GM12875 (cell line): ENCODE results near the gene CCSER2.

ENCODE experiments used
- H3K4me3 ChIP-seq: one replicate; pipeline ENCODE4 v1.5.1; 2011; ENCODE audit warnings: low read depth, low read length, control low read depth
- TF ChIP-seq, protein P1 (sequence below): IDR thresholded peaks from 2 replicates; pipeline ENCODE4 v1.5.1; 2011; ENCODE audit warnings: low read depth, mild to moderate bottlenecking, control low read depth, inconsistent platforms, low read length, moderate library complexity, borderline replicate concordance; ENCODE audit not compliant: insufficient read depth

Gene CCSER2

DNA sequence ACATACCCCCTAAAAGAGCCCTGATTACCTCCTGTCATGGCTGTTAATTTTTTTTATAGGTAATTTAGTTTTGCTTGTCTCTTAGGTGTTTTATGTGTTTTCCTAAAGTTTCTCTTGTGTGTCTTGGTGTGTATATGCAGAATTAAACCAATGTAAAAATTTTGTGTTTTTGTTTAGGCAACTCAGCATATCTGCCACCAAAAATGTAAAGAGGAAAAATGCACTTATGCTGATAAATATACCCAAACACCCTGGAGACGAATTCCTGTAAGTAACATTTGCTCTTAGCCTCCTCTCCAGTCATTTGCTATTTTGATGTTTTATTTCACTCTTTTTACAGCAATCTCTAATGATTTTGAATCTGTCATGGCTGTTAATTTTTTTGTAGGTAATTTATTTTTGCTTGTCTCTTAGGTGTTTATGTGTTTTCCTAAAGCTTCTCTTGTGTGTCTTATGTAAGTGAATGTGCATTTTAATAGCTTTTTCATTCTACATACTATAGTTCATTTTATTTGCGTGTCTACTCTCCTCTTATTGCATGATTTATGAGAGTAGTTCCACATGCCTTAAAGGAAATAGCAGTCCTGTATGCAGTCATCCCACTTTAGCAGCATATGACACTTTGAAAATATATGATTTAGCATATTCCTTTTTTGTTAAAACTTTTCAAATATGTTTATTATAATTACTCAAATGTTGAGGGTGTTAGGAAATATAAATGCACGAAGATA is 149.2 kb downstream of the CCSER2 start:
- H3K4me3 ChIP-seq: no peak overlapping the region
- TF ChIP-seq, protein P1, sequence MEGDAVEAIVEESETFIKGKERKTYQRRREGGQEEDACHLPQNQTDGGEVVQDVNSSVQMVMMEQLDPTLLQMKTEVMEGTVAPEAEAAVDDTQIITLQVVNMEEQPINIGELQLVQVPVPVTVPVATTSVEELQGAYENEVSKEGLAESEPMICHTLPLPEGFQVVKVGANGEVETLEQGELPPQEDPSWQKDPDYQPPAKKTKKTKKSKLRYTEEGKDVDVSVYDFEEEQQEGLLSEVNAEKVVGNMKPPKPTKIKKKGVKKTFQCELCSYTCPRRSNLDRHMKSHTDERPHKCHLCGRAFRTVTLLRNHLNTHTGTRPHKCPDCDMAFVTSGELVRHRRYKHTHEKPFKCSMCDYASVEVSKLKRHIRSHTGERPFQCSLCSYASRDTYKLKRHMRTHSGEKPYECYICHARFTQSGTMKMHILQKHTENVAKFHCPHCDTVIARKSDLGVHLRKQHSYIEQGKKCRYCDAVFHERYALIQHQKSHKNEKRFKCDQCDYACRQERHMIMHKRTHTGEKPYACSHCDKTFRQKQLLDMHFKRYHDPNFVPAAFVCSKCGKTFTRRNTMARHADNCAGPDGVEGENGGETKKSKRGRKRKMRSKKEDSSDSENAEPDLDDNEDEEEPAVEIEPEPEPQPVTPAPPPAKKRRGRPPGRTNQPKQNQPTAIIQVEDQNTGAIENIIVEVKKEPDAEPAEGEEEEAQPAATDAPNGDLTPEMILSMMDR: no peak

DNA sequence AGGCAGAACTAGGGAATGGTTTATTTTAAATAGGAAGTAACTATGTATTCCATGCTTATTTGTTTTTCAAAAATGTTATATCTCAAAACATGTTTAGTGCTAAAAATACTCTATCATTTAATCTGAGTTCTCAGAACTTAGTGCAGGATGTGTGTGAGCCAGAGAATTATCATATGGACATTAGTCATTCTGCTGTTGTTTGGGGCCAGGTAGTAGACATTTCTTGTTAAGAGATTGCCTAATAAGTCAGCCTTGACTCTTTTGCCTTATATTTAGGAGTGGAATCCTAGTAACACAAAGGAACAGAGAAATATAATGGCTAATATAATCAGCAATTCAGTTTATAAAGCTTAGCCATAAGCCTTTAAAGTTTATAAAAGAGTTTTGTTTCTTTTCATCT is 149.8 kb downstream of the CCSER2 start:
- no peak overlapping the region for H3K4me3 ChIP-seq
- TF ChIP-seq, protein P1: no peak

DNA sequence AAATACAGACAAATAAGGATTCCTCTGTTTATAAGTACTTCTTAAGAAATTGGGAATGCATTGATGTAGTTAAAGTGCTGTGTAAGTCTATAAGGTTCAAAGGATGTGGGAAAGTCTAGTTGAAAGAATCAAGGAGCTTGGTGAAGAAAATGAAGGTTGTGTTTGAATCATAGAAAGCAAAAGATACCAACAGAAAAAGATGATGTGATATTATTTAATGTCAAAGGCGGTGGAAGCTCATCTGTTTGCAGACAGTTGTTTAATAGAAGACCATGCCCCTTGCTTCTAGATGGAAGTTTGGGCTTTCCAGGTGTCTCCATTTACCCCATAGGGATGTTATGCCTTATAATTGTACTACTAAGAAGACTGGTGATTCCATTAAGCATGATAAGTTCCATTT is 150.3 kb downstream of the CCSER2 start:
- no peak overlapping the region for H3K4me3 ChIP-seq
- TF ChIP-seq, protein P1: no peak

DNA sequence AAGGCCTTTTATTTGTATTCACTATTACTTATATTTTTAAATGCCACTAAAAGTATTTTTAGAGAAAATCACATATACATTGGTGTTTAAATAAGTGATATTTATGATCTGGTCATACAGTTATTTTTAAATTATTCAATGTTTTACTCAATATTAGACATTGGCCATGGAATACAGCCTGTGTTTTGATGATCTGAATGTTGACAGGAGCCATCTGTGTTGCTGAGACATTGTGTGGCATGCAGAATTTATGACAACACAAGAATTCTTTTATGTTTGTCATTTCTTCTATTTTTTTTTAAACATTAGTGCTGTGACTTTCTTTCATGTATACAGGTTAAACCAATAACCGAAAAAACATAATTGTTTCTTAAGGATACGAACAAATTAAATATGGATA is 156.2 kb downstream of the CCSER2 start:
- H3K4me3 ChIP-seq: no peak overlapping the region
- TF ChIP-seq, protein P1: no peak

DNA sequence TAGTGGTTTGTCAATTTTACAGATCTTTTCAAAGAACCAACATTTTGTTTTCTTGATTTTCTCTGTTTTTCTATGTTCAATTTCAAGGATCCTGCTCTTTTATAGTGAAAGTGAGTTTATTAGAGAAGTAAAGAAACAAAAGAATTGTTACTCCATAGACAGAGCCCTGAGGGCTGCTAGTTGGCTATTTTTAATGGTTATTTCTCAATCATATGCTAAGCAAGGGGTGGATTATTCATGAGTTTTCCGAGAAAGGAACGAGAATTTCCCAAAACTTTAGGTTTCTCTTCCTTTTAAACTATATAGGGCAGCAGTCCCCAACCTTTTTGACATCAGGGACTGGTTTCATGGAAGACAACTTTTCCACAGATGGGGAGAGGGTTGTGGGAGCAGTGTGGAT is 165.0 kb downstream of the CCSER2 start:
- no peak overlapping the region for H3K4me3 ChIP-seq
- TF ChIP-seq, protein P1: no peak

DNA sequence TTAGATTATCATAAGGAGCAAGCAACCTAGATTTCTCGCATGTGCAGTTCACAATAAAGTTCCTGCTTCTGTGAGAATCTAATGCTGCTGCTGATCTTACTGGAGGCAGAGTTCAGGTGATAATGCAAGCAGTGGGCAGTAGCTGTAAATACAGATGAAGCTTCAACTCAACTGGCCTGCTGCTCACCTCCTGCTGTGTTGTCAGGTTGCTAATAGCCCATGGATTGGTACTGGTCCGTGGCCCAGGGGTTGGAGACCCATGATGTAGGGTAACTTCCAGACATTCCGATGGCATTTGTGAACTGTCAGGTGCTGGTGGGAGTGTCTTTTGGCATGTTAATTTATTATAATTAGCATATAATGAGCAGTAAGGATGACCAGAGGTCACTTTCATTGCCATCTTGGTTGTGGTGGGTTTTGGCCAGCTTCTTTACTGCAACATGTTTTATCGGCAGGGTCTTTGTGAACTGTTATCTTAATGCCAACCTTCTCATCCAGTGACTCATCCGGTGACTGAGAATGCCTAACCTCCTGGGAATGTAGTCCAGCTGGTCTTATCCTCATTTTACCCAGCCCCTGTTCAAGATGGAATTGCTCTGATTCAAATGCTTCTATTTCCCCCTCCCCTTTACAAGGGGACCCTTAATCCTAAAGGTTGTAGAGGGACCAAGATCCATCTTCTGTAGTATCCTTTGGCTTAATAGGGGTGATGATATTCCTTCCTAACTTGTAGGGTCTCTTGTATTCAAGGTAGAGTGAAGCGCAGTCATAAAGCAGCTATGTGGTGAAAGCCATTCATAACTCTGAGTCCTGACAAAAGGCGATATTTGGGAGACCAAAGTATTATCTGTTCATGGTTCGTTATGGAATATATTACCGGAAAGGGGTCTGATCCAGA is 165.8 kb downstream of the CCSER2 start:
- H3K4me3 ChIP-seq: no peak overlapping the region
- TF ChIP-seq, protein P1: no peak
